ENCODE data around the gene HEXIM1. TPM values are rescaled to one million over a fixed set of nuclear protein-coding genes. Genes with fewer than 3 reads are reported as not detected.

HEXIM1 gene
- total RNA-seq, 2 experiments from 2014 or later: 50.5 to 50.9 TPM

GRCh38 chr17:45101546-45101882, 46.8 kb upstream of the HEXIM1 start:
- Mint-ChIP-seq H3K4me3 (no peak overlapping the region), H3K36me3 (ENCODE audit: low read depth) (peaks cover 83% of the 10 kb centered on the region), H3K4me1 (ENCODE audit: low read depth) (peaks cover 7% of the 10 kb centered on the region), H3K9me3 (no peaks in the 10 kb centered on the region), H3K27me3 (no peaks in the 10 kb centered on the region), H3K27ac (no peak overlapping the region)
- no peak overlapping the region for H3K4me3 ChIP-seq (ENCODE audit: low read length)
- H3K4me1 ChIP-seq (ENCODE audit: insufficient read depth, low read length): no peaks in the 10 kb centered on the region
- CTCF ChIA-PET: no interaction called here
- ATAC-seq (ENCODE audit: poor library complexity) (no peak), DNase-seq (no peak)
- H3K9me3 ChIP-seq (ENCODE audit: control insufficient read depth in 1 of 2, insufficient read depth in 1 of 2, low read length in 2 of 2): no peaks in the 10 kb centered on the region
- no peak overlapping the region for H3K27ac ChIP-seq (ENCODE audit: low read depth in 1 of 2, low read length in 2 of 2)
- intact Hi-C loops (cut with DNase I, micrococcal nuclease): loop anchor here in 1 of 2 experiments (2.0 kb wide), 1 partner anchor 331 kb away; no protein-coding TSS in a partner anchor
- no peak for TF ChIP-seq CTCF (IDR thresholded peaks at IDR 0.05)
- POLR2A ChIA-PET: no interaction called here
- peaks cover 89% of the 10 kb centered on the region for H3K36me3 ChIP-seq (ENCODE audit: insufficient read depth, low read length)
- no peaks in the 10 kb centered on the region for H3K27me3 ChIP-seq (ENCODE audit: control insufficient read depth in 1 of 2, insufficient read depth in 2 of 2, low read length in 2 of 2)

DNA sequence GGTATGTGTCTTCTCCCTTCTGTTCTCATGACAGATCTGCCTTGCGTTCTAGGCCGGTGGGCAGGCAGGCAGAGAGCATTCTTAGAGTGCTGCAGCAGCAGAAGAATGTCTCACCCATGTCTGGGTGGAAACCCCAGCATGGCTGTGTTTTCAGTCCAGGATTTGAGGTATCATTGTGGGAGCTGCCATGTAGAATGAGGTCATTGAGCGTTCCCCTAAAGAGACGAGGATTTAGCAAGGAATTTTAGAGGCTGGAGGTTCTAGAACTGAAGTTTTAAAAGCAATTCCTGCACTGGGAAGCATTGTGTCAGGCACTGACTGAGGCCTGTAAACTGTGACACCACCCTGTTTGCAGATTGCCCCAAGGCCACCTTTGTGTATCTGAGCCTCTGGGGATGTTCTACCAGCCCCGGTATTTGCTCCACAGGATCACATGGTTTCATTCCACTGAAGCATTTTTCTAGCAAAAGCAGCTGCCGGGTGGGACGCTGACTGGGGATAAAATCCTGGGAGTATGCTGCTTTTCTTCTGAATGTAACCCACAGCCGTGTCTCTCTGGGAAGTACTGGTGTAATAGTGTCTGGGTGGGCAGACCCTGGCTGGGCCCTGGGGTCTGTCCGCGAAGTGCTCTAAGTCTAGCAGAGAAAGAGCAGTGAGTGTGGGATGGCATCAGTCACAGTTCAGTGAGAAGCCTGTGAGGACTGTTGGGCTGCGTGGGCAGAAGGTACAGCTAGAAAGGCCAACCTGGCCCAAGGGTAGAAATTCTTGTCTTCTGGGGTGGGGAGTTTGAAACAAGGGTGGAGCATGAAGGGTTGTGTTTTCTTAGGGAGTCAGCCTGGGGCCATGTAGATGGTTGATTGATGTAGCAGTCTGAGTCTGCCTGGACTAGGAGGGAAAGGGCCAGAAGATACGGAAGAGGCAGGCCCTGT, 46.1 kb upstream of the HEXIM1 start:
- H3K27ac ChIP-seq (ENCODE audit: low read depth in 1 of 2, low read length in 2 of 2): no peak overlapping the region
- Mint-ChIP-seq H3K27me3 (no peaks in the 10 kb centered on the region), H3K36me3 (ENCODE audit: low read depth) (peaks cover 78% of the 10 kb centered on the region), H3K4me3 (no peak overlapping the region), H3K27ac (no peak overlapping the region), H3K9me3 (no peaks in the 10 kb centered on the region), H3K4me1 (ENCODE audit: low read depth) (peaks cover 7% of the 10 kb centered on the region)
- intact Hi-C loops (cut with DNase I, micrococcal nuclease): loop anchor here in 1 of 2 experiments (2.0 kb wide), 1 partner anchor 331 kb away; no protein-coding TSS in a partner anchor
- H3K27me3 ChIP-seq (ENCODE audit: control insufficient read depth in 1 of 2, insufficient read depth in 2 of 2, low read length in 2 of 2): no peaks in the 10 kb centered on the region
- H3K9me3 ChIP-seq (ENCODE audit: control insufficient read depth in 1 of 2, insufficient read depth in 1 of 2, low read length in 2 of 2): no peaks in the 10 kb centered on the region
- DNase-seq (no peak), ATAC-seq (ENCODE audit: poor library complexity) (no peak)
- no peak for TF ChIP-seq CTCF (IDR thresholded peaks at IDR 0.05)
- no peak overlapping the region for H3K4me3 ChIP-seq (ENCODE audit: low read length)
- CTCF ChIA-PET: no interaction called here
- POLR2A ChIA-PET: no interaction called here
- no peaks in the 10 kb centered on the region for H3K4me1 ChIP-seq (ENCODE audit: insufficient read depth, low read length)
- H3K36me3 ChIP-seq (ENCODE audit: insufficient read depth, low read length): peaks cover 89% of the 10 kb centered on the region

- no peak overlapping the region for H3K4me3 Mint-ChIP-seq
- ChIA-PET CTCF (no interaction called here), POLR2A (no interaction called here)
- H3K27ac Mint-ChIP-seq: no peak overlapping the region
- ATAC-seq (ENCODE audit: poor library complexity) (no peak), DNase-seq (no peak)
- no peaks in the 10 kb centered on the region for H3K9me3 Mint-ChIP-seq
- intact Hi-C loops (cut with DNase I, micrococcal nuclease): no loop called here
- Histone ChIP-seq H3K4me1 (ENCODE audit: insufficient read depth, low read length) (no peaks in the 10 kb centered on the region), H3K36me3 (ENCODE audit: insufficient read depth, low read length) (peaks cover 89% of the 10 kb centered on the region), H3K4me3 (ENCODE audit: low read length) (no peak overlapping the region), H3K27ac (ENCODE audit: low read depth in 1 of 2, low read length in 2 of 2) (no peak overlapping the region), H3K9me3 (ENCODE audit: control insufficient read depth in 1 of 2, insufficient read depth in 1 of 2, low read length in 2 of 2) (no peaks in the 10 kb centered on the region), H3K27me3 (ENCODE audit: control insufficient read depth in 1 of 2, insufficient read depth in 2 of 2, low read length in 2 of 2) (no peaks in the 10 kb centered on the region)
- no peak for TF ChIP-seq CTCF (IDR thresholded peaks at IDR 0.05)
- no peaks in the 10 kb centered on the region for H3K27me3 Mint-ChIP-seq
- peaks cover 73% of the 10 kb centered on the region for H3K36me3 Mint-ChIP-seq (ENCODE audit: low read depth)
- peaks cover 7% of the 10 kb centered on the region for H3K4me1 Mint-ChIP-seq (ENCODE audit: low read depth)
These were observed 45.4 kb upstream of the HEXIM1 start for GRCh38 chr17:45102856-45103255.

All from CD4-positive, alpha-beta T cell (primary cell).